Left lung (tissue), 10 donors: ENCODE results near the gene ARHGAP19. TPM values are rescaled to one million over a fixed set of nuclear protein-coding genes. Genes with fewer than 3 reads are reported as not detected.

Experiments
- ATAC-seq: fragments of 200-7000 bp; cut with Tn5 transposase; one replicate; pipeline ENCODE4 v1.9.1; 2020; ENCODE audit warnings: moderate library complexity
- DNase-seq, 4 donors: peaks; one replicate each; pipeline ENCODE4 v3.0.0-alpha.2; 2013 to 2020
- H3K27ac ChIP-seq, 2 donors: fragments of 200-600 bp; sonication (generic) in 1 of 2; one replicate each; pipeline versions ENCODE4 v1.5.0 to v1.8.0; 2020 to 2021
- H3K27me3 ChIP-seq, 2 donors: fragments of 200-600 bp; sonication (generic) in 1 of 2; one replicate each; pipeline versions ENCODE4 v1.5.0 to v1.8.0; 2020 to 2021
- H3K36me3 ChIP-seq, 2 donors: fragments of 200-600 bp; sonication (generic) in 1 of 2; one replicate each; pipeline versions ENCODE4 v1.5.0 to v1.8.0; 2020 to 2021
- H3K4me1 ChIP-seq, 2 donors: fragments of 200-600 bp; one replicate each; pipeline ENCODE4 v1.8.0; 2021
- H3K4me3 ChIP-seq, 2 donors: fragments of 200-600 bp; sonication (generic) in 1 of 2; one replicate each; pipeline versions ENCODE4 v1.5.0 to v1.8.0; 2020 to 2021; ENCODE audit warnings: mild to moderate bottlenecking in 1 of 2
- H3K9me3 ChIP-seq, 2 donors: fragments of 200-600 bp; sonication (generic) in 1 of 2; one replicate each; pipeline versions ENCODE4 v1.5.0 to v1.8.0; 2020 to 2021
- intact Hi-C, 2 donors: fragments of 100-400 bp; cut with DNase I; formaldehyde crosslinking; loops; one replicate each; pipeline versions ENCODE4 v1.11.2 to v1.14.2; 2022
- polyA plus RNA-seq, 6 donors: library from polyadenylated mRNA; unstranded; fragments of 120-200 nt; gene quantifications; one replicate each; pipeline ENCODE4 v1.2.1, GENCODE V29; 2013; ENCODE audit not compliant: insufficient read length in 6 of 6
- total RNA-seq, 2 donors: library from RNA; stranded (reverse); fragmentation: NEBNext Ultra II Directional; extraction: Animal tissue kit (Norgen Biotek cat#: 25700); gene quantifications; one replicate each; pipeline ENCODE4 v1.2.1, GENCODE V29; 2021
- TF ChIP-seq, protein P1 (sequence below), 2 donors: fragments of 200-600 bp; sonication (generic) in 1 of 2; IDR thresholded peaks; one replicate each; pipeline versions ENCODE4 v1.5.0 to v1.8.0; 2021; ENCODE audit warnings: antibody characterized with exemption in 2 of 2
- donor health status: DM: no; HTN: yes; CAD: no.
- donor health status: DM: no; HTN: no; CAD: no.

The ARHGAP19 gene
- total and polyA plus RNA-seq, 8 donors: 9.8 to 30.7 (median 25.9) TPM

- TF ChIP-seq, protein P1, sequence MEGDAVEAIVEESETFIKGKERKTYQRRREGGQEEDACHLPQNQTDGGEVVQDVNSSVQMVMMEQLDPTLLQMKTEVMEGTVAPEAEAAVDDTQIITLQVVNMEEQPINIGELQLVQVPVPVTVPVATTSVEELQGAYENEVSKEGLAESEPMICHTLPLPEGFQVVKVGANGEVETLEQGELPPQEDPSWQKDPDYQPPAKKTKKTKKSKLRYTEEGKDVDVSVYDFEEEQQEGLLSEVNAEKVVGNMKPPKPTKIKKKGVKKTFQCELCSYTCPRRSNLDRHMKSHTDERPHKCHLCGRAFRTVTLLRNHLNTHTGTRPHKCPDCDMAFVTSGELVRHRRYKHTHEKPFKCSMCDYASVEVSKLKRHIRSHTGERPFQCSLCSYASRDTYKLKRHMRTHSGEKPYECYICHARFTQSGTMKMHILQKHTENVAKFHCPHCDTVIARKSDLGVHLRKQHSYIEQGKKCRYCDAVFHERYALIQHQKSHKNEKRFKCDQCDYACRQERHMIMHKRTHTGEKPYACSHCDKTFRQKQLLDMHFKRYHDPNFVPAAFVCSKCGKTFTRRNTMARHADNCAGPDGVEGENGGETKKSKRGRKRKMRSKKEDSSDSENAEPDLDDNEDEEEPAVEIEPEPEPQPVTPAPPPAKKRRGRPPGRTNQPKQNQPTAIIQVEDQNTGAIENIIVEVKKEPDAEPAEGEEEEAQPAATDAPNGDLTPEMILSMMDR (IDR thresholded peaks at IDR 0.05): no peak
- Histone ChIP-seq H3K27me3 (no peaks in the 10 kb centered on the region), H3K9me3 (no peaks in the 10 kb centered on the region), H3K4me1 (peaks cover 11 to 60% of the 10 kb centered on the region in 2 donors), H3K36me3 (no peaks in the 10 kb centered on the region), H3K4me3 (peak overlapping the region in 1 of 2 donors; percentile 81), H3K27ac (peak overlapping the region in 1 of 2 donors; percentile 100)
- DNase-seq (no peak), ATAC-seq (no peak)
- intact Hi-C loops: no loop called here
Measured at GRCh38 chr10:97321804-97322190, 29.4 kb upstream of the ARHGAP19 start.

DNA sequence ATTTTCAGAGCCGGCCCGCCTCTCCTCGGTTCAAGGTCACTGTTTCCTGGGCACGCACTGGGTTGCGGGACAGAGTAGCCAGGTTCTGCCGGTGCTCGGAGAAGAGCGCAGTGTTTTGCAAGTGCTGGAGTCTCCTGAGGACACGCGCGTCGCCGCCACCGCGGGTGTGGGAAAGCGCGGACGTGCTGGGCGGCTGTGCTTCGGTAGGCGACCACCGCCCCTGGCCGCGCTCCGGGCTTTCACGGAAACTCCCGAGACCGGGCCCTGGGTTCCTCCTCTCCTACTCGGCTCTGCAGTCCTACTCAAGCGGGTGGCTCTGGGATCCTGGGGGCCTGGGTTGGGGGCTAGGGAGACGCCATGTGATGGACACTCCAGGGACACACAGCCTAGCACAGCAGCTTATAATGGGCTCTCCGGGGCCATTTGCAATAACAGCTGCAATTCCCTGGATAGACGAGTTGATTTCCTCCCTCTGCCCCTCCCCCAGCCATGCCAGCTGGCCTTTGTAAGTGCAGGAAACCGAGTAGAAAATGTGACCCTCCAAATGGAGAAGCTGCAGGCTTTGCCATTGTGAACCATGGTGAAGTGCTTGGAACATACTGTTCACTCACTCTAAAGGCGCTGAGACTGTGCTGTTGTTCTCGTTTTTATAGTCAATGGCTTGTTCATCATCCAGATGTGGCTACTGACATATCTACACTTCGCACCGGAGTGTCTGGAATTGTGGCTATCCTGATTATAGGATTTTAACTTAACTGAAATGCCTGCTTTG lies 28.8 kb upstream of the ARHGAP19 start:
- Histone ChIP-seq H3K9me3 (no peaks in the 10 kb centered on the region), H3K4me1 (peaks cover 11 to 55% of the 10 kb centered on the region in 2 donors), H3K27ac (peak overlapping the region; percentile 39 to 100), H3K36me3 (no peaks in the 10 kb centered on the region), H3K4me3 (peak overlapping the region; percentile 66 to 81), H3K27me3 (no peaks in the 10 kb centered on the region)
- DNase-seq (peak in 2 of 4 donors; percentile 53 to 89), ATAC-seq (peak; percentile 1)
- intact Hi-C loops: no loop called here
- TF ChIP-seq, protein P1 (IDR thresholded peaks at IDR 0.05): no peak

GRCh38 chr10:97320480-97321031 lies 28.1 kb upstream of the ARHGAP19 start:
- intact Hi-C loops: no loop called here
- peak overlapping the region; percentile 97 to 100 for H3K27ac ChIP-seq
- no peaks in the 10 kb centered on the region for H3K9me3 ChIP-seq
- peak in 2 of 4 donors; percentile 44 to 87 for DNase-seq
- H3K36me3 ChIP-seq: no peaks in the 10 kb centered on the region
- H3K4me1 ChIP-seq: peaks cover 11 to 51% of the 10 kb centered on the region in 2 donors
- peak overlapping the region; percentile 66 to 81 for H3K4me3 ChIP-seq
- TF ChIP-seq, protein P1 (IDR thresholded peaks at IDR 0.05): no peak
- peak; percentile 23 for ATAC-seq
- H3K27me3 ChIP-seq: no peaks in the 10 kb centered on the region

GRCh38 chr10:97319671-97320479 lies 27.4 kb upstream of the ARHGAP19 start:
- Histone ChIP-seq H3K27ac (peak overlapping the region; percentile 97 to 100), H3K27me3 (no peaks in the 10 kb centered on the region), H3K36me3 (no peaks in the 10 kb centered on the region), H3K4me3 (peak overlapping the region; percentile 66 to 81), H3K9me3 (no peaks in the 10 kb centered on the region), H3K4me1 (peaks cover 11 to 56% of the 10 kb centered on the region in 2 donors)
- intact Hi-C loops: no loop called here
- ATAC-seq (peak; percentile 55), DNase-seq (peak in 2 of 4 donors; percentile 76 to 92)
- TF ChIP-seq, protein P1 (IDR thresholded peaks at IDR 0.05): peak in 1 of 2 donors; percentile 11
